ENCODE results near the gene MAPKBP1.

The MAPKBP1 gene

GRCh38 chr15:41827880-41828806 is 53.9 kb downstream of the MAPKBP1 start, which contains the start of gene JMJD7:
Gene JMJD7, plus strand, starts transcription at chr15:41828092. Its CDS starts 33 bp downstream, at chr15:41828125.
- Histone ChIP-seq H3K27ac (ENCODE audit: extremely low read depth, low read depth, low read length) (peak within 1 kb of the TSS; percentile 49; the same call in 1 of the 2 replicates), H3K9me3 (ENCODE audit: control insufficient read depth, insufficient read depth, low read depth, low read length) (no peaks in the 10 kb centered on the region), H3K36me3 (ENCODE audit: control insufficient read depth in 2 of 2, insufficient read depth in 1 of 2, low read length in 2 of 2) (peaks cover 0 to 16% of the 10 kb centered on the region in 2 experiments; a peak in 1 of 3 replicates), H3K4me3 (ENCODE audit: low read depth, low read length) (peak within 1 kb of the TSS; percentile 79), H3K4me1 (ENCODE audit: control insufficient read depth, insufficient read depth, low read length) (no peaks in the 10 kb centered on the region)
- ChIA-PET POLR2A (interaction anchor here (1.4 kb wide), 1 partner anchor 144 kb away, joined by 5 read pairs; the partner anchor contains the start of gene EHD4), CTCF (interaction anchor here (1.0 kb wide), 2 partner anchors 77 to 91 kb away, joined by 3 to 6 read pairs; no protein-coding TSS in a partner anchor)
- TF ChIP-seq ZNF335 (tag by site-specific recombination; conservative IDR thresholded peaks at IDR 0.05) (no peak), ZFHX2 (tag by site-specific recombination; conservative IDR thresholded peaks at IDR 0.05) (peak; percentile 49), BCL11A (tag by site-specific recombination; IDR thresholded peaks at IDR 0.05; ENCODE audit: low read depth) (0 out of 2 replicates have a peak, but pooled peaks have one; percentile 25), ZNF501 (tag by site-specific recombination; IDR thresholded peaks at IDR 0.05) (0 out of 2 replicates have a peak, but pooled peaks have one; percentile 42), KLF16 (tag by site-specific recombination; IDR thresholded peaks at IDR 0.05) (0 out of 2 replicates have a peak, but pooled peaks have one; percentile 31), ZBTB26 (tag by site-specific recombination; optimal IDR thresholded peaks at IDR 0.05) (peak; percentile 83), EGR2 (tag by site-specific recombination; IDR thresholded peaks at IDR 0.05; ENCODE audit: low read depth) (no peak), ZBTB17 (tag by site-specific recombination; IDR thresholded peaks at IDR 0.05) (peak; percentile 45; the same call in 1 of the 2 replicates), ZIC2 (tag by site-specific recombination; IDR thresholded peaks at IDR 0.05) (peak; percentile 40), ZNF600 (tag by site-specific recombination; IDR thresholded peaks at IDR 0.05) (0 out of 2 replicates have a peak, but pooled peaks have one; percentile 25), ZNF785 (tag by site-specific recombination; IDR thresholded peaks at IDR 0.05) (peak; percentile 64; the same call in 1 of the 2 replicates), KLF17 (tag by site-specific recombination; IDR thresholded peaks at IDR 0.05) (peak; percentile 61), ZBTB7A (tag by site-specific recombination; IDR thresholded peaks at IDR 0.05; ENCODE audit: low read depth) (peak; percentile 18; the same call in 1 of the 2 replicates), ZNF692 (tag by site-specific recombination; IDR thresholded peaks at IDR 0.05) (0 out of 2 replicates have a peak, but pooled peaks have one; percentile 26), SP7 (tag by site-specific recombination; IDR thresholded peaks at IDR 0.05) (peak; percentile 51; the same call in 1 of the 2 replicates), YY1 (tag by site-specific recombination; IDR thresholded peaks at IDR 0.05) (peak; percentile 45; the same call in 1 of the 2 replicates), ZBTB11 (tag by site-specific recombination; conservative IDR thresholded peaks at IDR 0.05; ENCODE audit: low read depth) (0 out of 2 replicates have a peak, but pooled peaks have one; percentile 20), KLF9 (tag by site-specific recombination; IDR thresholded peaks at IDR 0.05; ENCODE audit: low read depth) (peak; percentile 44), ZNF677 (tag by site-specific recombination; IDR thresholded peaks at IDR 0.05) (no peak), WT1 (tag by site-specific recombination; IDR thresholded peaks at IDR 0.05) (peak; percentile 70), ZNF341 (tag by site-specific recombination; IDR thresholded peaks at IDR 0.05; ENCODE audit: low read depth) (peak; percentile 32; the same call in 1 of the 2 replicates), ZBTB48 (tag by site-specific recombination; IDR thresholded peaks at IDR 0.05) (peak; percentile 27; the same call in 1 of the 2 replicates), ZNF623 (tag by site-specific recombination; IDR thresholded peaks at IDR 0.05) (no peak), GLIS2 (tag by site-specific recombination; IDR thresholded peaks at IDR 0.05) (peak; percentile 72; the same call in 1 of the 2 replicates), SP3 (tag by site-specific recombination; IDR thresholded peaks at IDR 0.05) (0 out of 2 replicates have a peak, but pooled peaks have one; percentile 30), ZEB2 (tag by site-specific recombination; IDR thresholded peaks at IDR 0.05) (peak; percentile 54), PATZ1 (tag by site-specific recombination; IDR thresholded peaks at IDR 0.05) (0 out of 2 replicates have a peak, but pooled peaks have one; percentile 3)
